CD4-positive, alpha-beta T cell treated with Interferon gamma for 1 hour (primary cell): ENCODE data around the gene S1PR4.
"Not testable (repeated sequence)": the region's sequence is repeated elsewhere in the genome, so short reads cannot be mapped to it uniquely, and the experiment has no call there.

Experiments used
- DNase-seq: peaks from one replicate; pipeline ENCODE4 v3.0.0-alpha.2; 2020

Gene S1PR4

DNA sequence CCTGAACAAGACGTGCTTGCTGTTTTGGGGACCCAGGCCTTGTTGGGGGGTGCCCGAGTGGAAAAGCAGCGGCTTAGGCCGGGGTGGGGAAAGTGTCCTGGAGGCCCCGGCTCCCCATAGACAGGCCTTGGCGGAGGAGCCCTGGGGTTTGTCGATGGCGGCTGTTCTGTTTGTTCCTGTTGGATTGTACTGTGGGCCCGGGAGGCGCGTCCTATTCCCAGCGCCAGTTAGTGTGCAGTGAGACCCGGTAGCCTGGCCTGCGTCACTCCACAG is 18.3 kb downstream of the S1PR4 start:
- no peak for DNase-seq

DNA sequence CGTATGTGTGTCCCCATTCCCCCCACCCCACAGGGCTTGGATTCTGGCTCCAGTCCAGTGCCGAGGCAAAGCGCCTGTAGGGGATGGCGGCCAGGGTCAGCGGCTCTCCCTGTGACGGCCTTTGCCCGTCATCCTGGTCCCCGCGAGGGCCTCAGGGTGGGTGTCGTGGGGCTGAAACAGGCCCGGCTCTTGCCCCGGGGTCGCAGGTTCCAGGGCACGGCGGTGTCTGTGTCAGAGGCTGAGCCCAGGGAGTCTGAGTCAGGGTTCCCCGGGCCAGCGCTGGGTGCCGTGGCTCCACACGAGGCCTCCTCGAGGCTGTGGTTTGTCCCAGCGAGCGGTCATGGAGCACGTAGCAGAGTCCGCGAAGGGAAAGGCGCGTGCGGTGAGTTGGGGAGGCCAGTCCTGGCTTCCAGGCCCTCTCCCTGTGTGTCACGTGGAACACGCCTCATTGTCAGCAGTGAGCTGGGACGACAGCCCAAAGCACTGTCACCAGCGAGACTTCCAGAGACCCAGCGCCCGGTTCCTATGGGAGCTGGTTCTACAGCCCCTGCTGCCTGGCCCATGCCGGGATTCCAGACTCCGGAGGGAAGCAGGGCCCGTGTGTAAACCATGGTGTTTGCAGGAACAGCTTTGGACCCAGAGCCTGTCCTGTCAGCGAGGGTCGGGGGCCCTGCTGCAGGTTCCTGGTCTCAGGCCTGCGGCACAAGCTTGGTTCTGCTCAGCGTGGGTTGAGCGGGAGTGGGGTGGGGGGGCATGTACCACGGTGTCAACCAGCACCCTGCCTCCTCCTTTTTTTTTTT is 20.5 kb downstream of the S1PR4 start:
- DNase-seq, result no peak

DNA sequence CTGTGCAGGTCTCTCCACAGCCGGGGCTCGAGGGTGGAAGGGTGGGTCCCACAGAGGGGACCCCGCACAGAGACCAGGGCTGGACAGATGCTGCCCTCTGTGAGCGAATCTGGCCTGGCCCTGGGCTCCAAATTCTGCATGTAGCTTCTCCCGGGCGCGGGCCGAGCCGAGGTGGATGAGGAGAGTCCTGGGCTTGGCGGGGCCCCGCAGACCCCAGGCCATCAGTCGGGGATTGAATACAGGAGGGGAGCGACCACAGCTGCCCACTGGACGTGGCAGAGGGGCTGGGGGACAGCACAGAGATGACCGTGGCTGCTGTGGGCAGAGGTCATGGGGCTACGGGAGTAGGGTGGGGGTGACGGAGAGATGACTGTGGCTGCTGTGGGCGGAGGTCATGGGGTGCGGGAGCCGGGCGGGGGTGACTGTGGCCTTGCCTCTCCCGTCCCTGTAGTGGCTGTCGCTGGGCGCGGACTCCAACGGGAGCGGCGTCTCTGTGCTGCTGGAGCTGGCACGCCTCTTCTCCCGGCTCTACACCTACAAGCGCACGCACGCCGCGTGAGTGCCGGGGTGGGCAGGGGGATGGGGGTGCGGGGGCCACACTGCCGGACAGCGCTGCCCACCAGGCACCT is 22.6 kb downstream of the S1PR4 start:
- no peak for DNase-seq

DNA sequence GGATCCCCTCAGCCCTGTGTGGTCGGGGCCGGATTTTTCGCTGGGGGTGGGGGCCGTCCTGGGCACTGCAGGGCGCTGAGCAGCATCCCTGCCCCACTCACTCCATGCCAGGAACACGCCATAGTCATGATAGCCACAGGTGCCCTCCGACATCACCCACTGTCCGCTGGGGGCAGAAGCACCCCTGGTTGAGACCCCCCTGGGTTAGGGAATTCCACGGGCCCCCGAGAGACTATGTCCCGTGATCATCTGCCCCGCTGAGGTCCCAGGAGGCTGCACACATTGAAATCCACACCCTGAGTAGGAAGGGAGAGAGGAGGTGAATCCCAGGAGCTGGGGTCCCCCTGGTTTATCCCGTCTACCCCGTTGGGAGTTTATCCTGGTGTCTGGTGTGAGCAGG is 23.3 kb downstream of the S1PR4 start:
- DNase-seq, result no peak

DNA sequence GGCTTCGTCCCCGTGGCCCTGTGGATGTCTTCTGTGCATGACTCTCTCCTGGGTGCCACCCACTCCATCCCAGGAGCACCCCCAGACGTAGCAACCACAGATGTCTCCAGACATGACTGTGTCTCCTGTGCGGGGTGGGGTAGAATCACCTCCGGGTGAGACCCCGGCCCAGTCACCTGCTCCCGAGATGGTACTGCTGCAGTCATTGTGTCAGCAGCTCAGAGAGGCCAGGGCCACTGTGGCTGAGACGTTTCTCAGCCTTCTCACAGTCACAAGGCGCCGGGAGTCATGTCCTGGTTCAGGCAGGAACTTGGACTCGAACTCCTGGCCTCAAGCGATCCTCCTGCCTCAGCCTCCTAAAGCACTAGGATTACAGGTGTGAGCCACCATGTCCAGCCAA is 23.8 kb downstream of the S1PR4 start:
- no peak for DNase-seq

DNA sequence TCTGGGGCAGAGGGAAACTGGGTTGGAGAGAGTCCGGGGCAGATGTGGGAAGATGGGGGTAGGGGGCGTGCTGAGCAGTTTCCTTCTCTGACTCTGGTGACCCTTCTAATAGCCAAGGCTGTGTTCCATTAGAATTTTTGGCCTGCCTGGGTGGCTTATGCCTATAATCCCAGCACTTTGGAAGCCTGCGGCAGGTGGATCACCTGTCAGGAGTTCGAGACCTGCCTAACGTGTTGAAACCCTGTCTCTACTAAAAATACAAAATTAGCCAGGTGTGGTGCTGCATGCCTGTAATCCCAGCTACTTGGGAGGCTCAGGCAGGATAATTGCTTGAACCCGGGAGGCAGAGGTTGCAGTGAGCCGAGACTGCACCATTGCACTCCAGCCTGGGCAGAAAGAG is 24.3 kb downstream of the S1PR4 start:
- not testable (repeated sequence) for DNase-seq

DNA sequence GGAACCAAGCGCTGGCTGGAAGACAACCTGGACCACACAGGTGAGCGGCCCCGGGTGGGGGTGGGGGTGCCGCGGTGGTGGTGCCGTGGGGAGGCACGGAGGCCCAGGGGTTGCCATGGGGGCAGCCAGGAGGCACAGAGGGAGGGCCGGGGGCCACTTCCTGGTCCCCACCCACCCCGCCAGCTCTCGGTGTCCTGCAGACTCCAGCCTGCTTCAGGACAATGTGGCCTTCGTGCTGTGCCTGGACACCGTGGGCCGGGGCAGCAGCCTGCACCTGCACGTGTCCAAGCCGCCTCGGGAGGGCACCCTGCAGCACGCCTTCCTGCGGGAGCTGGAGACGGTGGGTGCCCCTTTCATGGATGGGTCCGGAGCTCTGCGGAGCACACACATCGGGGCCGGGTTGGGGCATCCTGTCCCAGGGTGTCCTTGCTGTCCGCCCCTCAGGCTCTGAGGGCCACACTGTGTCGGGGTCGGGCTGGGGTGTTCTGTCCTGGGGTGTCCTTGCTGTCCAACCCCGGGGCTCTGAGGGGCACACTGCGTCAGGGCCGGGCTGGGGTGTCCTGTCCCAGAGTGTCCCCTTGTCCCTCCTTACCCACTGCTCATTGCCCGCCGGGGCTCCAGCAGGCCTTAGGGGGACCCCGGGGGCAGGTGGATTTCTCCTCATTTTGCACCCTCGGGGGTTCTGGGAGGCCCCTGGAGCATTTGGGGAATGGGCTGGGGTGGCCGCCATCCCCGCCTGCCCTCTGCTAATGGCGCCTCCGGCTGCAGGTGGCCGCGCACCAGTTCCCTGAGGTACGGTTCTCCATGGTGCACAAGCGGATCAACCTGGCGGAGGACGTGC is 25.5 kb downstream of the S1PR4 start:
- no peak for DNase-seq

DNA sequence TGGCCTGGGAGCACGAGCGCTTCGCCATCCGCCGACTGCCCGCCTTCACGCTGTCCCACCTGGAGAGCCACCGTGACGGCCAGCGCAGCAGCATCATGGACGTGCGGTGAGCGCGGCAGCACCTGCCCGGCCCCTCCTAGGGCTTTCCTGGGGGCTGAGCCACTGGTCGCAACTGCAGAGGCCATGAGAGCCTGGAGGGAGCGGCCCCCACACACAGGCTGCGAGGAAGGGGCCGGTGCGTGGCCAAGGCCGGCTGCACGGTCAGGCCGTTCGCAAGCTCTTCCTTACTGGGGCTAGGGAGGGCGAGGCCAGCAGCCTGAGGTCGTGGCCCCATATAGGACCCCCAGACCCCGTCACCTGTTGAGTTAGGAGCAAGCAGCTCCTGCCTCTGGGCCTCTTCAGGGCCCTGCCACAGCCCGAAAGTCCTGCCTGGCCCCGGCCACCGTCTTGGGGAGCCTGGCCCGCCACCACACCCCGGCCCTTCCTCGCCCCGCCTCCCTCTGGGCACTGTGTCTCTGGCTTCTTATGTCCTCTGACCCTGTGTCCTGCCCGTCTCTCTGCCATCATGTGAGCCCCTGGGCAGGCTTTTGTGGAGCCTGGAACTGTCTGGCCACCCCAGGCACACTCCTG is 26.2 kb downstream of the S1PR4 start:
- no peak for DNase-seq

DNA sequence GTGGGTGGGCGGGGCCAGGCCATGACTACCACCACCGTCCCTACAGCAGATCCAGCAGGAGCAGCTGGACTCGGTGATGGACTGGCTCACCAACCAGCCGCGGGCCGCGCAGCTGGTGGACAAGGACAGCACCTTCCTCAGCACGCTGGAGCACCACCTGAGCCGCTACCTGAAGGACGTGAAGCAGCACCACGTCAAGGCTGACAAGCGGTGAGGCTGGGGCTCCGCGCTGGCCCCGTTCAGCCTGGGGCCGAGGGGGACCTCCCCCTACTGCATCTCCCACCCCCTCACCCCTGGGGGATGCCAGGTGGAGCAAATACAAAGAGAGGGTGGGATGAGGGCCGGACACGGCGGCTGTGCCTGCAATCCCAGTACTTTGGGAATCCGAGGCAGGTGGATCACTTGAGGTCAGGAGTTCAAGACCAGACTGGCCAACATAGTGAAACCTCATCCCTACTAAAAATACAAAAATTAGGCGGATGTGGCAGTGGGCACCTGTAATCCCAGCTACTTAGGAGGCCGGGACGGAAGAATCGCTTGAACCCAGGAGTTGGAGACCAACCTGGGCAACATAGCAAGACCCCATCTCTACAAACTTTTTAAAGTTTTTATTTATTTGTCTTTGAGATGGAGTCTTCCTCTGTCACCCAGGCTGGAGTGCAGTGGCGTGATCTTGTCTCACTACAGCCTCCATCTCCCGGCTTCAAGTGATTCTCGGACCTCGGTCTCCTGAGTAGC is 27.8 kb downstream of the S1PR4 start:
- no peak for DNase-seq

DNA sequence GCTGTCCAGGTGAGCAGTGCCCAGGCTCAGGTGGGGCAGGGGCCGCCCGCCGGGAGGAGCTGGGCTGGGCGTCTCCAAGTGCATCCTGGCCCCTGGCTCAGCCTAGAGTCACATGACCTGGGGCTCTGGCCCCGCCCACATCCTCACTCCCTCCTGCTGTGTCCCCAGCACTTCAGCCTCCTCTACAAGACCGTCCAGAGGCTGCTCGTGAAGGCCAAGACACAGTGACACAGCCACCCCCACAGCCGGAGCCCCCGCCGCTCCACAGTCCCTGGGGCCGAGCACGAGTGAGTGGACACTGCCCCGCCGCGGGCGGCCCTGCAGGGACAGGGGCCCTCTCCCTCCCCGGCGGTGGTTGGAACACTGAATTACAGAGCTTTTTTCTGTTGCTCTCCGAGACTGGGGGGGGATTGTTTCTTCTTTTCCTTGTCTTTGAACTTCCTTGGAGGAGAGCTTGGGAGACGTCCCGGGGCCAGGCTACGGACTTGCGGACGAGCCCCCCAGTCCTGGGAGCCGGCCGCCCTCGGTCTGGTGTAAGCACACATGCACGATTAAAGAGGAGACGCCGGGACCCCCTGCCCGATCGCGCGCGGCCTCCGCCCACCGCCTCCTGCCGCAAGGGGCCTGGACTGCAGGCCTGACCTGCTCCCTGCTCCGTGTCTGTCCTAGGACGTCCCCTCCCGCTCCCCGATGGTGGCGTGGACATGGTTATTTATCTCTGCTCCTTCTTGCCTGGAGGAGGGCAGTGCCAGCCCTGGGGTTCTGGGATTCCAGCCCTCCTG is 29.1 kb downstream of the S1PR4 start:
- DNase-seq, result no peak

DNA sequence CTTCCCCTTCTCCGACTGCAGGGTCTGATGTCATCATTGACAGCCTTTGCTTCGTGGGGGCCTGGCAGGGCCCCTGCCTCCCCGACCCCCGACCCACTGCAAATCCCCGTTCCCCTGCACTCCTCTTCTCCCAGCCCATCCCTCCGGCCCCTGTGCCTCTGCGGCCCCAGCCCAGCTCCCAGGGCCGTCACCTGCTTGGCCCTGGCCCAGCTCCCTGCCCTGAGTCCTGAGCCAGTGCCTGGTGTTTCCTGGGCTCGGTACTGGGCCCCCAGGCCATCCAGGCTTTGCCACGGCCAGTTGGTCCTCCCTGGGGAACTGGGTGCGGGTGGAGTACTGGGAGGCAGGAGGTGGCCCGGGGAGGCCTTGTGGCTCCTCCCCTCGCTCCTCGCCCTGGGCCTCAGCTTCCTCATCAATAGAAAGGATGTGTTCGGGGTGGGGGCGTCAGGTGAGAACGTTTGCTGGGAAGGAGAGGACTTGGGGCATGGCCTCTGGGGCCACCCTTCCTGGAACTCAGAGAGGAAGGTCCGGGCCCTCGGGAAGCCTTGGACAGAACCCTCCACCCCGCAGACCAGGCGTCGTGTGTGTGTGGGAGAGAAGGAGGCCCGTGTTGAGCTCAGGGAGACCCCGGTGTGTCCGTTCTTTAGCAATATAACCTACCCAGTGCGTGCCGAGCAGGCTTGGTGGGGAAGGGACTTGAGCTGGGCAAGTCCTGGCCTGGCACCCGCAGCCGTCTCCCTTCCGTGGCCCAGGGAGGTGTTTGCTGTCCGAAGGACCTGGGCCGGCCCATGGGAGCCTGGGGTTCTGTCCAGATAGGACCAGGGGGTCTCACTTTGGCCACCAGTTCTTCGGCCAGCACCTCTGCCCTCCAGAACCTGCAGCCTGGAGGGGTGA is 30.0 kb downstream of the S1PR4 start:
- DNase-seq, result no peak

DNA sequence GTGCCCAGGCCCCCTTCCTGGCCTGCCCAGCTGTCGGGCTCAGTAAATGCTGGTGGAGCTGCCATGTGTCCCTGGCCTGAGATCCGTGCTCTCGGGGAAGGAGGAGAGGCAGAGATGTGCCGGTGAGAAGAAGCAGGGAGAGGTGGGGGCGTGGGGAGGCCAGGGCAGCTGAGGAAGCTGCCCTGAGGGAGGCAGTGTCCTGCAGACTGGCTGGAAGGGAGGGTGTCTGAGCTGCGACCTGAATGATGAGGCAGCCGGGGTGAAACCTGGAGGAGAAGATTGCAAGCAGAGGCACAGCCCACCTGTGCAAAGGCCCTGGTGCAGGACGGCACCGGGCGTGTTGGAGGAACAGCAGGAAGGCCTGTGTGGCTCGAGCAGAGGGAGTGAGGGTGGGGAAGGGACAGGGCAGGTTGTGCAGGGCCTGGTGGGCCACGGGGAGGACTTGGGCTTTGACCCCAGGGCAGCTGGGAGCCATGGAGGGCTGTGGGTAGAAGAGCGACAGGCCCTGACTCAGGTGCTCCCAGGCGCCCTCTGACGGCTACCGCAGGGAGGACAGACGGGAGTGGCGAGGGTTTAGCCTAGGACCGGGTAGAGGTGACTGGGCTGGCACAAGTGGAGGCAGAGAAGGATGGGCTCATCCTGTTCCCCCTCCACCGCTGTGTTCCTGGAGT is 31.9 kb downstream of the S1PR4 start:
- DNase-seq, result peak; percentile 58

DNA sequence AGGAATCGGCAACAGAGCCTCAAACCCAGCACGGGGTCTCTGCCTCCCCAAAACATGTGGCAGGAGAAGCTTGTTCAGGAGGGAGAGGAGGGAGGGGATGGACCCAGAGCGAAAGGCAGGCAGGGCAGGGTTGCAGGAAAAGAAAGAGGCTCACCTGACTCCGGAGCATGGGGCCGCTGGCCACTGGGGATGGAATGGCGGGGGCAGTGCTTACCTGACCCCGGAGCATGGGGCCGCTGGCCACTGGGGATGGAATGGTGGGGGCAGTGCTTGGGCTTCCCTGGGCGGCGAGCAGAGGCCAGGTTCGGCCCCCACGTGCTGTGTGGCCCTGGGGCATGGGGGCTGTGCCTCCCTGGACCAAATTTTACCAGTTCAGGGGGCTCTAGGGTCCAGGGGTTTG is 32.6 kb downstream of the S1PR4 start:
- no peak for DNase-seq

DNA sequence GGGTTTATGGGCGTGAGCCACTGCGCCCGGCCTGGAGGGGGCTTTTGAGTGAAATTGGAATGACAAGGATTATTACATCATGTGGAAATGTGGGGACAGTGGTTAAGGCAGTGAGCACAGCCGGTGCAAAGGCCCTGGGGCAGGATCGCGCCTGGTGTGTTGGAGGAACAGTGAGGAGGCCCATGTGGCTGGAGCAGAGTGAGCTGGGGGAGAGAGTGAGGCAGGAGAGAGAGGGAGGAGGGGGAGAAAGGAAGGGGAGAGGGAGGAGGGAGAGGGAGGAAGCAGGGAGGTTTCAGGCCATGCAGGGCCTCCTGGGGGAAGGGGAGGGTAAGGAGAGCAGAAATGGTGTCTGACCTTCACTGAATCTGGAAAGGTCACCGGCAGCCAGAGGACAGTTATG is 34.6 kb downstream of the S1PR4 start:
- DNase-seq, result no peak

DNA sequence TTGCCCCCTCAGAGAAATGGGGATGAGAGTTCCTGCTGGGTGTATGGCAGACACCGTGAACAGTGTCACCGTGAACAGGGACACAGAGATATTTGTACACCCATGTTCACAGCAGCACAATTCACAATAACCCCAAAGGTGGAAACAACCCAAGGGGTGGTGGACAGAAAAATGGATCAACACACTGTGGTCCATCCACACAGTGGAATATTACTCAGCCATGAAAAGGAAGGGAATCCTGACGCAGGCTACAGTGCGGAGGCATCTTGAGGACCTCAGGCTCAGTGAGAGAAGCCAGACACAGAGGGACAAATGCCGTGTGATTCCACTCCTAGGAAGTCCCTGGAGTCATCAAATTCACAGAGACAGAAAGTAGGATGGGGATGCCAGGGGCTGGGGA is 38.3 kb downstream of the S1PR4 start:
- no peak for DNase-seq

DNA sequence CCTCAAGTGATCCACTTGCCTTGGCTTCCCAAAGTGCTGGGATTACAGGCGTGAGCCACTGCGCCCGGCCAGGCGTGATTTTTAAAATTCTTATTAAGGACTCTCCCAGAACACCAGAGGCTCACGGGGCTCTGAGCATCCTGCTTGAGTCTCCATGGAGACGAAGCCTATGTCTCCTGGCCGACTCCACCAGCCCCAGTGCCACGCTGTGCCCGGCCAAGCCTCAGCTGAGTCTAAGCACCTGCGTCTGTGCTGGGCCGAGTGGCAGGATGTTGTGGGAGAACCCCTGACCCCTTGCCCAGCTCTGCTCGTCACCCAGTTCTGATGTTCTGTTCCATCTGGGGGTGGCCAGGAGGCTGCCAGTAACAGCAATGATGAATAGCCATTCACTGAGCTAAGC is 42.0 kb downstream of the S1PR4 start:
- no peak for DNase-seq

DNA sequence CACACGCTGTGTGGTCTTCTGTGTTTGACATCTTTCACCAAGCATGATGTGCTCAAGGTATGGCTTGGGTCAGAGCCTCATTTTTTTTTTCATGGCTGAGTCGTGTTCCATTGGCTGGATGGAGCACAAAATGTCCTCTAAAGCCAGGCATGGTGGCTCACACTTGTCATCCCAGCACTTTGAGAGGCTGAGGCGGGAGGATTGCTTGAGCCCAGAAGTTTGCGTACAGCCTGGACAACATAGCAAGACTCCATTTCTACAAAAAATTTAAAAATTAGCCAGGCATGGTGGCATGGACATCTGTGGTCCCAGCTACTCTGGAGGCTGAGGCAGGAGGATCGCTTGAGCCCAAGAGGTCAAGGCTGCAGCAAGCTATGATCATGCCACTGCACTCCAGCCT is 43.0 kb downstream of the S1PR4 start:
- not testable (repeated sequence) for DNase-seq

DNA sequence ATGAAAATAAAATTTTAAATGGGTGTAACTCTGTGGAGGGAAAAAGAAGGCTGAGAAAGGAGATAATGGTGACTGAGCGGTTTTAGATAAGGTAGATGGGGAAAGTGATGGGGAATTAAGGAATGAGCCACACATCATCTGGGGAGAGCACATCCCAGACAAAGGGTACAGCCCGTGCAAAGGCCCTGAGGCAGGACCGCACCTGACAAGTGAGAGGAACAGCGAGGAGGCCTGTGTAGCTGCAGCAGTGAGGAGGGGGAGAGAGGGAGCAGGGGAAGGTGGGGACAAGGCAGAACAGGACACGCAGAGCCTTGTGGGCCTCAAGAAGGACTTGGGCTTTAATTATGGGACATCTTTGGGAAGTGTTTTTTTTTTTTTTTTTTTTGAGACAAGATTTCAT is 44.1 kb downstream of the S1PR4 start:
- no peak for DNase-seq

DNA sequence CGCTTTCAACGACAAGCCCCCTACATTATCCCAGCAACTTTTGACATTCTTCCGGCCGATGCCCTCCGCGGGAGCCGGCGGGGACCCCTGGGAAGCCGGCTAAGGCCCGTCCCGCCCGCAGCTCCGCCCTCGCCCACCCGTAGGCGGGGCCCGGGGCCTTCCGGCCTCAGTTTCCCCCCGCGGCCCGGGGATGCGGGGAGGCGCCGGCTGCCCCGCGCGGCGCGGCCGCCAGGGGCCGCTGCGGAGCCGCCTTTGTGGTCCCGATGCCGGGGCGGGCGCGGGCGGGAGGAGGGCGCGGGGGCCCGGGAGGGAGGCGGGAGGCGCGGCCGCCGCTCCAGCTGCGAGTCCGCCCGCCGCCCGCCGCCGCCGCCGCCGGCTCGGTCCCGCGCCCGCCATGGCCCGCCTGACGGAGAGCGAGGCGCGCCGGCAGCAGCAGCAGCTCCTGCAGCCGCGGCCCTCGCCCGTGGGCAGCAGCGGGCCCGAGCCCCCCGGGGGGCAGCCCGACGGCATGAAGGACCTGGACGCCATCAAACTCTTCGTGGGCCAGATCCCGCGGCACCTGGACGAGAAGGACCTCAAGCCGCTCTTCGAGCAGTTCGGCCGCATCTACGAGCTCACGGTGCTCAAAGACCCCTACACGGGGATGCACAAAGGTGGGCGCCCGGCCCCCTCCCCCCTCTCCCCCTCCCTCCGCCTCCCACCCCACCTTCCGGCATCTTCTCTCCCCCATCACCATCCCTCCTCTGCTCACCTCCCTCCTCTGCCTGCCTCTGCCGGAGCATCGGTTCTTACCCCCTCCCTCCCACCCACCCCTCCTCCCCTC is 46.0 kb downstream of the S1PR4 start, which contains the start of gene CELF5:
TSS of gene CELF5 (plus strand) at position 316 of the 823 bp plus-strand sequence. CDS start at position 395, 79 bp downstream.
- peak; percentile 52 for DNase-seq

DNA sequence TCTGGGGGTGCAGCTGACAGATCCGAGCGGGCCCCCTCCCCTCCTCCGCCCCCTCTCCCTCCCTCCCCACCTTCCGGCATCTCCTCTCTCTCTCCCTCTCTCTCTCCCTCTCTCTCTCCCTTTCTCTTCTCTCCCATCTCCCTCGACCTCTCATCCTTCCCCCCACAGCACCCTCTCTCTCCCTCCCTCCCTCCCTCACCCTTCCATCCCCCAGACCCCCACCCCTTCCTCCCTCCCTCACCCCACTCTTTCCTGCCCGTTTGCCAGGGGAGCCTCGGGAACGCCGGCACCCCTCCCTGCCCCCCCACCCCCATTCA is 46.6 kb downstream of the S1PR4 start:
- no peak for DNase-seq
